SJCRH30 (cell line): ENCODE data around the gene SERPINB5. TPM values are rescaled to one million over a fixed set of nuclear protein-coding genes. Genes with fewer than 3 reads are reported as not detected.
"Not testable (repeated sequence)": the region's sequence is repeated elsewhere in the genome, so short reads cannot be mapped to it uniquely, and the experiment has no call there.

Source experiments
- DNase-seq, 2 experiments: peaks; one replicate each; pipeline ENCODE4 v3.0.0-alpha.2; 2015 to 2020
- H3K27ac ChIP-seq: fragments of 250-450 bp; sonication (Bioruptor Pico); 2 replicates; pipeline ENCODE4 v1.5.1; 2020; ENCODE audit warnings: mild to moderate bottlenecking, moderate library complexity
- H3K27me3 ChIP-seq: fragments of 250-450 bp; sonication (Bioruptor Pico); 2 replicates; pipeline ENCODE4 v1.5.1; 2020; ENCODE audit warnings: mild to moderate bottlenecking, moderate library complexity
- H3K36me3 ChIP-seq: fragments of 250-450 bp; sonication (Bioruptor Pico); 2 replicates; pipeline ENCODE4 v1.5.1; 2020; ENCODE audit warnings: mild to moderate bottlenecking, moderate library complexity
- H3K4me1 ChIP-seq: fragments of 250-450 bp; sonication (Bioruptor Pico); 2 replicates; pipeline ENCODE4 v1.5.1; 2020; ENCODE audit warnings: mild to moderate bottlenecking, moderate library complexity
- H3K4me3 ChIP-seq: fragments of 250-450 bp; sonication (Bioruptor Pico); 2 replicates; pipeline ENCODE4 v1.5.1; 2020; ENCODE audit warnings: mild to moderate bottlenecking, moderate library complexity
- H3K9me3 ChIP-seq: fragments of 250-450 bp; sonication (Bioruptor Pico); replicated peaks from 2 replicates; pipeline ENCODE4 v1.5.1; 2020; ENCODE audit warnings: mild to moderate bottlenecking, moderate library complexity
- total RNA-seq: library from RNA; depleted of rRNA; stranded (reverse); fragments of >200 nt; shearing (Covaris generic); gene quantifications from 2 replicates; pipeline ENCODE4 v1.2.3, GENCODE V29; 2014

The SERPINB5 gene
- total RNA-seq, 1 experiment from 2014 or later, result not detected

GRCh38 chr18:63451799-63452660 is 24.7 kb upstream of the SERPINB5 start:
- Histone ChIP-seq H3K27me3 (0 out of 2 replicates have a peak, but pooled peaks cover 2% of the 10 kb centered on the region), H3K4me1 (no peaks in the 10 kb centered on the region), H3K27ac (no peak overlapping the region), H3K36me3 (no peaks in the 10 kb centered on the region), H3K9me3 (no peaks in the 10 kb centered on the region), H3K4me3 (no peak overlapping the region)
- no peak for DNase-seq

DNA sequence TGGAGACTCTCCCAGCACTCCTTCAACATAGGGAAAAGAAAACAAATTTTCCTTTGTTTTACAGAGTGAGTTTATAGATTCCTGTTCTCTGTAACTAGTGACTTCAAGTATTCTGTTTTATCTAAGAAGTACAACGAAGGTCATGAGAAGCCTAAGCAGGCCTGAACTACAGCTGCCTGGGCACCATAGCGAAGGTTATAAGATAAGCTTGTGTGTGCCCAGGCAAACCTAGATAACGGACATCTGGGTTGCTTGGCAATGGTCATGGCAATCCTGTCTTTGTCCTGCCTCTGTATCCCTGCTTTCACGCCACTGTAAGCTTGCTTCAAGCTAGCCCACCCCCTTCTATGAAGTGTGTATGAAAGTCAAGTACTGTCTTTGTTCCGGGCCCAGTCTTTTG is 24.0 kb upstream of the SERPINB5 start:
- H3K4me3 ChIP-seq, H3K9me3 ChIP-seq, DNase-seq, H3K27ac ChIP-seq, H3K4me1 ChIP-seq, H3K36me3 ChIP-seq, H3K27me3 ChIP-seq: not testable (repeated sequence)

- Histone ChIP-seq H3K36me3 (no peaks in the 10 kb centered on the region), H3K27me3 (0 out of 2 replicates have a peak, but pooled peaks cover 2% of the 10 kb centered on the region), H3K9me3 (no peaks in the 10 kb centered on the region), H3K4me3 (no peak overlapping the region), H3K4me1 (no peaks in the 10 kb centered on the region), H3K27ac (no peak overlapping the region)
- DNase-seq, result no peak
Measured at GRCh38 chr18:63454497-63454896, 22.3 kb upstream of the SERPINB5 start.

- H3K4me1 ChIP-seq, result no peaks in the 10 kb centered on the region
- 0 out of 2 replicates have a peak, but pooled peaks cover 2% of the 10 kb centered on the region for H3K27me3 ChIP-seq
- no peak overlapping the region for H3K27ac ChIP-seq
- no peaks in the 10 kb centered on the region for H3K36me3 ChIP-seq
- DNase-seq, result no peak
- H3K4me3 ChIP-seq, result no peak overlapping the region
- H3K9me3 ChIP-seq, result no peaks in the 10 kb centered on the region
Measured at GRCh38 chr18:63457977-63458376, 18.8 kb upstream of the SERPINB5 start.

- Histone ChIP-seq H3K9me3 (no peaks in the 10 kb centered on the region), H3K4me1 (no peaks in the 10 kb centered on the region), H3K4me3 (no peak overlapping the region), H3K27me3 (no peaks in the 10 kb centered on the region), H3K36me3 (no peaks in the 10 kb centered on the region), H3K27ac (no peak overlapping the region)
- DNase-seq, result no peak
Measured at GRCh38 chr18:63460414-63460813, 16.3 kb upstream of the SERPINB5 start.

DNA sequence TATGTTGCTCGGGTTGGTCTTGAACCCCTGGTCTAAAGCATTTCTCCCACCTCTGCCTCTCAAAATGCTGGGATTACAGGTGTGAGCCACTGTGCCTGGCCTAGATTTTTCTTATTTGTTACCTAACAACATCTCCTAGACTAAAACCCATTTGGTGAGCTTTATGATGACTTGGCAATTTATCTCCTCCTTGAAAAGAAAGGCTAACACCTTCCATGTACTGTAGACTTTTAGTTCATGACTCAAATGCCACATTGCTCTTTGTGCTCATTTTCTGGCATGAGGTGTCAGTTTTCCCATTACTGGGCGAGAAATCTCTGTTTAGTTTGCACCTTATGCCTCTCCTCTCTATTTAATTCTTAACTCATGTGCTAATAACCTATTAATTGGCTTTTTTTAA is 12.3 kb upstream of the SERPINB5 start:
- Histone ChIP-seq H3K36me3 (no peaks in the 10 kb centered on the region), H3K27me3 (no peaks in the 10 kb centered on the region), H3K27ac (no peak overlapping the region), H3K4me3 (no peak overlapping the region), H3K4me1 (no peaks in the 10 kb centered on the region), H3K9me3 (no peaks in the 10 kb centered on the region)
- no peak for DNase-seq

DNA sequence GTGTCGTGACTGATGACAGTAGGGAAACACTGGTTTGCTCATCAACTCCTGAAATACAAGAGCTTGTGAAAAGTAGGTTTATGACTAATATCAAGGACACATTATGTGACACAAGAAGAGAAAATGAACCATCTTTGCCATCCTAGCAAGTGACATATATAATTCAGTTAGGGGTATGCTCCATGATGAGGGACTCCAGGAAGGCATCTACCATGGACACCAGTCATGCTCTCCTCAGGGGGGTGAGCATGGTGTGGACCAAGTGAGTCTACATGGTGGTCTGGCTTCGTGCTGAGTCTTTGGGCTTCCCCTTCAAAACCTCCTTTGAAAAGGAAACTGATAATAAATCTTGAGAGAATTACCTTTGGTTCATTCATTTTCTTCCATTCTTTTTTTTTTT is 11.7 kb upstream of the SERPINB5 start:
- Histone ChIP-seq H3K36me3 (no peaks in the 10 kb centered on the region), H3K27ac (no peak overlapping the region), H3K4me3 (no peak overlapping the region), H3K27me3 (no peaks in the 10 kb centered on the region), H3K4me1 (no peaks in the 10 kb centered on the region), H3K9me3 (no peaks in the 10 kb centered on the region)
- no peak for DNase-seq

GRCh38 chr18:63467699-63468098 is 9.1 kb upstream of the SERPINB5 start:
- no peaks in the 10 kb centered on the region for H3K4me1 ChIP-seq
- no peaks in the 10 kb centered on the region for H3K9me3 ChIP-seq
- no peaks in the 10 kb centered on the region for H3K27me3 ChIP-seq
- no peaks in the 10 kb centered on the region for H3K36me3 ChIP-seq
- no peak overlapping the region for H3K27ac ChIP-seq
- no peak overlapping the region for H3K4me3 ChIP-seq
- DNase-seq, result no peak

DNA sequence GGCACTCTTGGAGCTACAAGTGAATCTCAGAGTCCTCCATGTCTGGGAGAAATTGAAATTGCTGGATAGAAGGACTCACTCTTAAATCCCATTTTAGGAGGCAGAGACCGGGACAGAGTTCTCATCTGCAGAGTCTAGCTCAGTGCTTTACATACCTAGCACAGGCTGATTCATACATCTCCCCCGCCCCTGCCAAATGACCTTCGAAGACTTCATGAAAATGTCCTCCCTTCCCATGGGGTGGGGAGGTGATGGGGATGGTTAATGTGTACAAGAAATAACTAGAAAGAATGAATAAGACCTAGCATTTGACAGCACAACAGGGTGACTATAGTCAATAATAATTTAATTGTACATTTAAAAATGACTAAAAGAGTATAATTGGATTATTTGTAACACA is 8.2 kb upstream of the SERPINB5 start:
- H3K27ac ChIP-seq, result no peak overlapping the region
- DNase-seq, result no peak
- no peaks in the 10 kb centered on the region for H3K9me3 ChIP-seq
- H3K36me3 ChIP-seq, result no peaks in the 10 kb centered on the region
- no peaks in the 10 kb centered on the region for H3K4me1 ChIP-seq
- H3K4me3 ChIP-seq, result no peak overlapping the region
- H3K27me3 ChIP-seq, result no peaks in the 10 kb centered on the region

GRCh38 chr18:63470751-63471150 is 6.0 kb upstream of the SERPINB5 start:
- Histone ChIP-seq H3K27me3 (no peaks in the 10 kb centered on the region), H3K4me3 (no peak overlapping the region), H3K9me3 (no peaks in the 10 kb centered on the region), H3K4me1 (no peaks in the 10 kb centered on the region), H3K27ac (no peak overlapping the region), H3K36me3 (no peaks in the 10 kb centered on the region)
- no peak for DNase-seq

GRCh38 chr18:63472380-63472779 is 4.4 kb upstream of the SERPINB5 start:
- Histone ChIP-seq H3K27ac (no peak overlapping the region), H3K27me3 (no peaks in the 10 kb centered on the region), H3K4me1 (no peaks in the 10 kb centered on the region), H3K36me3 (no peaks in the 10 kb centered on the region), H3K4me3 (no peak overlapping the region), H3K9me3 (no peaks in the 10 kb centered on the region)
- peak in 1 of 2 experiments; percentile 1 for DNase-seq

DNA sequence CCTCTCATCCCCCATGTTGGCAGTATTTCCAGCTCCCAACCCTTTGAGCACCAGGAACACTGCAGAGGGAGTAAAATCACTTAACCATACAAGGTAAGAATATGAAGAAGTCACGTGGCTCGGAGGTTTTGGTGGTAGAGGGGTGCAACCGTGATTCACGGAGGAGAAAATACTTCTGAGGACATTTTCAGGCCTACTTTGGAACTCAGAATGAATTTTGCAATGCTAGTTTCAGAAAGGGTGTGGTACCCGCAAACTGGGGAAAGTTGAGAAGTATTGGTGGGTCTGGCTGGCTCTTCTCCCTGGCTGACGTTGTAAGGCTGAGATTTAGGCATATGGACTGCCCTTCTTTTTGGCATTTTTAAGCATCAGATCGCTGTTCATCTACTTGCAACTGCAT is 442 bp downstream of the SERPINB5 start:
- Histone ChIP-seq H3K36me3 (no peaks in the 10 kb centered on the region), H3K27ac (no peak overlapping the region), H3K4me3 (no peak overlapping the region), H3K4me1 (no peaks in the 10 kb centered on the region), H3K9me3 (no peaks in the 10 kb centered on the region), H3K27me3 (no peaks in the 10 kb centered on the region)
- DNase-seq, result no peak

GRCh38 chr18:63477968-63478367 is 1.2 kb downstream of the SERPINB5 start:
- no peak for DNase-seq
- Histone ChIP-seq H3K36me3 (no peaks in the 10 kb centered on the region), H3K27ac (no peak overlapping the region), H3K4me1 (no peaks in the 10 kb centered on the region), H3K27me3 (no peaks in the 10 kb centered on the region), H3K9me3 (no peaks in the 10 kb centered on the region), H3K4me3 (no peak overlapping the region)

DNA sequence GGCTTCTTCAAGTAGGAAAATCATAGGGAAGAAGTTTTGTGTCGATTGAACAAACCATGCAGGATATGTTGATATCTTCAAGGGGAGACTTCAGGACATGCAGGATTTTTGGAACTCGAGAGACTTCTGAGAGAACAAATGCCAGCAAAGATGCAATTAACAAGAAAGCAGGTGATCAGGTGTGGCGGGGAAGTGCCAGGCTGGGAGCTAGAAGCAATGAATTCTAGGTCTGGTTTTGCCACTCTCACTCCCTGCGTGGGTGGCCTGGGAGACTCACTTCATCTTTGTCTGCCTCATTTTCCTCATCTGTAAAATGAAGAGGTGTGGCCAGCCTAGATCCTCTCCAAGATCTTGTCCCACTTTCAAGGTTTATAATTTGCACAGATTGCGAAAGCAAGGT is 3.1 kb downstream of the SERPINB5 start:
- Histone ChIP-seq H3K27ac (no peak overlapping the region), H3K27me3 (no peaks in the 10 kb centered on the region), H3K9me3 (no peaks in the 10 kb centered on the region), H3K36me3 (no peaks in the 10 kb centered on the region), H3K4me1 (no peaks in the 10 kb centered on the region), H3K4me3 (no peak overlapping the region)
- no peak for DNase-seq

- no peak overlapping the region for H3K4me3 ChIP-seq
- no peaks in the 10 kb centered on the region for H3K36me3 ChIP-seq
- H3K27me3 ChIP-seq, result no peaks in the 10 kb centered on the region
- no peak overlapping the region for H3K27ac ChIP-seq
- H3K9me3 ChIP-seq, result no peaks in the 10 kb centered on the region
- no peak for DNase-seq
- no peaks in the 10 kb centered on the region for H3K4me1 ChIP-seq
Measured at GRCh38 chr18:63480476-63480875, 3.7 kb downstream of the SERPINB5 start.

- no peaks in the 10 kb centered on the region for H3K36me3 ChIP-seq
- no peaks in the 10 kb centered on the region for H3K9me3 ChIP-seq
- H3K4me1 ChIP-seq, result no peaks in the 10 kb centered on the region
- no peak overlapping the region for H3K4me3 ChIP-seq
- DNase-seq, result no peak
- no peaks in the 10 kb centered on the region for H3K27me3 ChIP-seq
- H3K27ac ChIP-seq, result no peak overlapping the region
Measured at GRCh38 chr18:63480915-63481314, 4.2 kb downstream of the SERPINB5 start.
